PFSK-1 (cell line): ENCODE results near the gene EWSR1.

Source experiments
- POLR2AphosphoS5 ChIP-seq: IDR thresholded peaks from 2 replicates; pipeline ENCODE4 v1.6.1; 2012; ENCODE audit warnings: low read depth, mild to moderate bottlenecking, control low read depth, low read length, moderate library complexity
- TAF1 ChIP-seq: IDR thresholded peaks from 2 replicates; pipeline ENCODE4 v1.6.1; 2012; ENCODE audit warnings: low read length, control low read depth, borderline replicate concordance; ENCODE audit not compliant: insufficient read depth

DNA sequence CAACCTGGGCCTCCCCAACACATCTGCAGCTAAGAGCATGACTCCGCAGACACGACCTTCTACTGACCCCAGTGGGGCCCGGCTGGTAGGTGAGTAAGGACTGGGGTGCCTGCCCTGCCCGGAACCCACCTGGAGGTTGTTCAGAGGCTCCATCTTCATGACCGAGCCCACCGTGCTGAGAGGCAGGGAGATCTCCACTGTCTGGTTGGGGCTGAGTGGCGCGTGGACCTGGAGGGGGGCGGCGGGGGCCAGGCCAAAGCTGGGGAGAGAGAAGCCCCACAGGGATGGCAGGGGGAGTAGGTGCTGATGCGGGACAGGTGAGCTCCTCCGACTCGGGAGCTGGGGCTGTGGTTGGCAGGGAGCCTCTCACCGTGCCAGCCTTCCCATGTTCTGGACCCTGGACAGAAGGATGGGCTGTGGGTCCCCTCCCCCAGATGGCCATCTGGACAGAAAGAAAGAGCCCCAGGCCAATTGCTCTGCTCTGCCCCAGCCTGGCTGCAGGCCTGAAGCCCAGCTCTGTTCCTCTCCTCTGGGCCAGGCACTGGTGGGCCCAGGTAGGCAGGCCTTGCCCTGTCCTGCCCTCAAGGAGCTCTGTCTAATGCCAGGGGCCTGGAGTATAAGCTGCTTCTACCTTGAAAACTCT lies 63.7 kb downstream of the EWSR1 start:
- no peak for TF ChIP-seq POLR2AphosphoS5
- no peak for TF ChIP-seq TAF1
